ENCODE data around the gene KNOP1.

GRCh38 chr16:19680881-19681340 is 37.1 kb downstream of the KNOP1 start:
- TF ChIP-seq CTCF (IDR thresholded peaks at IDR 0.05) (peak; percentile 32), ZFX (IDR thresholded peaks at IDR 0.05; ENCODE audit: borderline replicate concordance) (no peak)

Data from 22Rv1 (cell line).